ENCODE results near the gene PGAP6. TPM values are rescaled to one million over a fixed set of nuclear protein-coding genes. Genes with fewer than 3 reads are reported as not detected.

The PGAP6 gene
- total RNA-seq, 1 donor from 2014 or later: 80.5 TPM

DNA sequence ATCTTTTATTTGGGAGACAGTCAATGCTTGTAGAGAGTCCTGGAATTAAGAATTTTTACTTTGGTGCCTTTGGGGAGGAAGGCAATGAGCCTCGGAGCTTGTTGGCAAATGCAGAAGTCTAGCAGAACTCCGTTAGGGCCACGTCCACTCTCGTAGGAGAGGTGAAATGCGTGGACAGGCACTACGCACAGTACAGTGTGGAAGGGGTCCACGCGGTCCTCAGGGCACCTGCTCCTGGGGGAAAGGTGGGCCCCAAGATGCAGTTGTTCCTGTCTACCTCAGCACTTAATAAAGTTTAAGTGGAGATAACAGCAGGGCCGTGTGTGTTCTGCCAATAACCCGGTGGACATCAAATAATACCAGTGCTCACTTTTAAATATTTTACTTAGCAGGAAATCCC lies 45.5 kb upstream of the PGAP6 start:
- Histone ChIP-seq H3K9ac (ENCODE audit: low read length) (peak overlapping the region; percentile 72), H3K9me3 (ENCODE audit: insufficient read depth, low read depth, low read length) (no peaks in the 10 kb centered on the region), H3K27me3 (ENCODE audit: insufficient read depth, low read length) (no peaks in the 10 kb centered on the region), H3K36me3 (ENCODE audit: insufficient read depth, low read length) (no peaks in the 10 kb centered on the region), H3K4me1 (ENCODE audit: insufficient read depth, low read length) (peaks cover 25% of the 10 kb centered on the region), H3K79me2 (ENCODE audit: insufficient read depth, low read length) (peaks cover 52% of the 10 kb centered on the region), H3K4me2 (ENCODE audit: low read length) (peak overlapping the region; percentile 96), H4K20me1 (ENCODE audit: insufficient read depth, low read length) (peaks cover 46% of the 10 kb centered on the region), H3K4me3 (ENCODE audit: insufficient read depth, low read depth, low read length) (peak overlapping the region; percentile 71), H3K27ac (ENCODE audit: low read depth, low read length) (no peak overlapping the region), H2AFZ (ENCODE audit: low read depth, low read length) (no peak overlapping the region)
- Mint-ChIP-seq H3K27me3 (ENCODE audit: low read depth, unreplicated experiment) (peaks cover 10% of the 10 kb centered on the region), H3K27ac (ENCODE audit: unreplicated experiment) (peak overlapping the region; percentile 13), H3K4me3 (ENCODE audit: unreplicated experiment) (peak overlapping the region; percentile 86), H3K4me1 (ENCODE audit: low read depth, unreplicated experiment) (peaks cover 16% of the 10 kb centered on the region), H3K9me3 (ENCODE audit: unreplicated experiment) (no peaks in the 10 kb centered on the region), H3K36me3 (ENCODE audit: low read depth, unreplicated experiment) (peaks cover 7% of the 10 kb centered on the region)
- TF ChIP-seq EZH2 (IDR thresholded peaks at IDR 0.05; ENCODE audit: insufficient read depth, low read length): no peak
- TF ChIP-seq, protein P1, sequence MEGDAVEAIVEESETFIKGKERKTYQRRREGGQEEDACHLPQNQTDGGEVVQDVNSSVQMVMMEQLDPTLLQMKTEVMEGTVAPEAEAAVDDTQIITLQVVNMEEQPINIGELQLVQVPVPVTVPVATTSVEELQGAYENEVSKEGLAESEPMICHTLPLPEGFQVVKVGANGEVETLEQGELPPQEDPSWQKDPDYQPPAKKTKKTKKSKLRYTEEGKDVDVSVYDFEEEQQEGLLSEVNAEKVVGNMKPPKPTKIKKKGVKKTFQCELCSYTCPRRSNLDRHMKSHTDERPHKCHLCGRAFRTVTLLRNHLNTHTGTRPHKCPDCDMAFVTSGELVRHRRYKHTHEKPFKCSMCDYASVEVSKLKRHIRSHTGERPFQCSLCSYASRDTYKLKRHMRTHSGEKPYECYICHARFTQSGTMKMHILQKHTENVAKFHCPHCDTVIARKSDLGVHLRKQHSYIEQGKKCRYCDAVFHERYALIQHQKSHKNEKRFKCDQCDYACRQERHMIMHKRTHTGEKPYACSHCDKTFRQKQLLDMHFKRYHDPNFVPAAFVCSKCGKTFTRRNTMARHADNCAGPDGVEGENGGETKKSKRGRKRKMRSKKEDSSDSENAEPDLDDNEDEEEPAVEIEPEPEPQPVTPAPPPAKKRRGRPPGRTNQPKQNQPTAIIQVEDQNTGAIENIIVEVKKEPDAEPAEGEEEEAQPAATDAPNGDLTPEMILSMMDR (IDR thresholded peaks at IDR 0.05; ENCODE audit: insufficient read depth, low read depth, low read length): no peak
- FAIRE-seq (no peak), DNase-seq (ENCODE audit: low read depth) (no peak)

DNA sequence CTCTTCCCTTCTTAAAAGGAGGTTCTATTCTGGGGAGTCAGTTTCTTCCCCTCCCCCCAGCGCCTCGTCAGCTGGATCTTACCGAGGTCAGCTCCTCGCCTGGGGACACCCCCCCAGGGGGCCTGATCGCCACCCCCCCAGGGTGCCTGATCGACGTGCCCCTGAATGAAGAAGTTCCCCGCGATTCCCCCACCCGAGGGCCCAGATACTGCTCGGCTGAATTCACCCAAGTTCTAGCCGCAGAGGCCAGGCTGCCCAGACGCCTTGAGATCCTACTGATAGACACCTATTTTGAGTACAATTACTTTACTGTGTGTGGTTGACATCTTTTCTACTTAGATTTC lies 45.1 kb upstream of the PGAP6 start:
- Histone ChIP-seq H3K36me3 (ENCODE audit: insufficient read depth, low read length) (no peaks in the 10 kb centered on the region), H2AFZ (ENCODE audit: low read depth, low read length) (no peak overlapping the region), H3K27ac (ENCODE audit: low read depth, low read length) (no peak overlapping the region), H3K9ac (ENCODE audit: low read length) (peak overlapping the region; percentile 72), H3K4me2 (ENCODE audit: low read length) (peak overlapping the region; percentile 96), H3K9me3 (ENCODE audit: insufficient read depth, low read depth, low read length) (no peaks in the 10 kb centered on the region), H3K79me2 (ENCODE audit: insufficient read depth, low read length) (peaks cover 52% of the 10 kb centered on the region), H4K20me1 (ENCODE audit: insufficient read depth, low read length) (peaks cover 46% of the 10 kb centered on the region), H3K27me3 (ENCODE audit: insufficient read depth, low read length) (no peaks in the 10 kb centered on the region), H3K4me3 (ENCODE audit: insufficient read depth, low read depth, low read length) (peak overlapping the region; percentile 71), H3K4me1 (ENCODE audit: insufficient read depth, low read length) (peaks cover 25% of the 10 kb centered on the region)
- H3K36me3 Mint-ChIP-seq (ENCODE audit: low read depth, unreplicated experiment): peaks cover 7% of the 10 kb centered on the region
- peak overlapping the region; percentile 86 for H3K4me3 Mint-ChIP-seq (ENCODE audit: unreplicated experiment)
- peaks cover 16% of the 10 kb centered on the region for H3K4me1 Mint-ChIP-seq (ENCODE audit: low read depth, unreplicated experiment)
- peaks cover 10% of the 10 kb centered on the region for H3K27me3 Mint-ChIP-seq (ENCODE audit: low read depth, unreplicated experiment)
- no peak for FAIRE-seq
- TF ChIP-seq EZH2 (IDR thresholded peaks at IDR 0.05; ENCODE audit: insufficient read depth, low read length): no peak
- TF ChIP-seq, protein P1 (IDR thresholded peaks at IDR 0.05; ENCODE audit: insufficient read depth, low read depth, low read length): no peak
- DNase-seq (ENCODE audit: low read depth): no peak
- no peaks in the 10 kb centered on the region for H3K9me3 Mint-ChIP-seq (ENCODE audit: unreplicated experiment)
- peak overlapping the region; percentile 41 for H3K27ac Mint-ChIP-seq (ENCODE audit: unreplicated experiment)

DNA sequence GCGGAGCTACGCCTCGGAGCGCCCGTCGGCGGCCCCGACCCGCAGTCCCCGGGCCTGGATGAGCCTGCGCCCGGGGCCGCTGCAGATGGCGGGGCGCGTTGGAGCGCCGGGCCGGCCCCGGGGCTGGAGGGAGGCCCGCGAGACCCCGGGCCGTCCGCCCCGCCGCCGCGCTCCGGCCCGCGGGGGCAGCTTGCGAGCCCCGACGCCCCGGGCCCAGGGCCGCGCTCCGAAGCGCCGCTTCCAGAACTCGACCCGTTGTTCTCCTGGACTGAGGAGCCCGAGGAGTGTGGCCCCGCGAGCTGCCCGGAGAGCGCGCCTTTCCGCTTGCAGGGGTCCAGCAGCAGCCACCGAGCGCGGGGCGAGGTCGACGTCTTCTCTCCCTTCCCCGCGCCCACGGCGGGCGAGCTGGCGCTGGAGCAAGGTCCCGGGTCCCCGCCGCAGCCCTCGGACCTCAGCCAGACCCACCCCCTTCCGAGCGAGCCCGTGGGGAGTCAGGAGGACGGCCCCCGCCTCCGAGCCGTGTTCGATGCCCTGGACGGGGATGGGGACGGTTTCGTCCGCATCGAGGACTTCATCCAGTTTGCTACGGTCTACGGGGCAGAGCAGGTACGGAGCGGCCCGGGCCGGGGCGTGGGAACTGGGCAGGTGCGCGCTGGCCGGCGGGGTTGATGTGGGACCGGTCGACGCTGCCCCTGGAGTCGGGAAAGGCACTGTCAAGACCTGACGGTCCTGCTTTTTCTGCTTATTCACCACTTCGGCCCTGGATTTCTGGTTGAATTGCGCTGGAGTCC lies 44.5 kb upstream of the PGAP6 start:
- no peak overlapping the region for H2AFZ ChIP-seq (ENCODE audit: low read depth, low read length)
- DNase-seq (ENCODE audit: low read depth) (no peak), FAIRE-seq (no peak)
- Mint-ChIP-seq H3K4me1 (ENCODE audit: low read depth, unreplicated experiment) (peaks cover 16% of the 10 kb centered on the region), H3K36me3 (ENCODE audit: low read depth, unreplicated experiment) (peaks cover 7% of the 10 kb centered on the region), H3K4me3 (ENCODE audit: unreplicated experiment) (peak overlapping the region; percentile 86), H3K27ac (ENCODE audit: unreplicated experiment) (peak overlapping the region; percentile 41), H3K9me3 (ENCODE audit: unreplicated experiment) (no peaks in the 10 kb centered on the region), H3K27me3 (ENCODE audit: low read depth, unreplicated experiment) (peaks cover 10% of the 10 kb centered on the region)
- H3K9ac ChIP-seq (ENCODE audit: low read length): peak overlapping the region; percentile 72
- H4K20me1 ChIP-seq (ENCODE audit: insufficient read depth, low read length): peaks cover 46% of the 10 kb centered on the region
- peak overlapping the region; percentile 71 for H3K4me3 ChIP-seq (ENCODE audit: insufficient read depth, low read depth, low read length)
- H3K27me3 ChIP-seq (ENCODE audit: insufficient read depth, low read length): no peaks in the 10 kb centered on the region
- H3K9me3 ChIP-seq (ENCODE audit: insufficient read depth, low read depth, low read length): no peaks in the 10 kb centered on the region
- no peak overlapping the region for H3K27ac ChIP-seq (ENCODE audit: low read depth, low read length)
- peaks cover 25% of the 10 kb centered on the region for H3K4me1 ChIP-seq (ENCODE audit: insufficient read depth, low read length)
- H3K4me2 ChIP-seq (ENCODE audit: low read length): peak overlapping the region; percentile 96
- peaks cover 50% of the 10 kb centered on the region for H3K79me2 ChIP-seq (ENCODE audit: insufficient read depth, low read length)
- TF ChIP-seq, protein P1 (IDR thresholded peaks at IDR 0.05; ENCODE audit: insufficient read depth, low read depth, low read length): no peak
- TF ChIP-seq EZH2 (IDR thresholded peaks at IDR 0.05; ENCODE audit: insufficient read depth, low read length): no peak
- no peaks in the 10 kb centered on the region for H3K36me3 ChIP-seq (ENCODE audit: insufficient read depth, low read length)

All from astrocyte (in vitro differentiated cells and primary cell).